GM15510 (cell line): ENCODE measurements around the gene INSC.

ENCODE experiments used
- POLR2A ChIP-seq: IDR thresholded peaks from 3 replicates; pipeline ENCODE4 v1.6.1; 2011; ENCODE audit warnings: borderline replicate concordance; ENCODE audit not compliant: insufficient read length; ENCODE audit errors: extremely low read depth

INSC gene

GRCh38 chr11:15202626-15203025 is 87.9 kb downstream of the INSC start:
- no peak for TF ChIP-seq POLR2A

GRCh38 chr11:15204711-15205110 is 90.0 kb downstream of the INSC start:
- TF ChIP-seq POLR2A = no peak

DNA sequence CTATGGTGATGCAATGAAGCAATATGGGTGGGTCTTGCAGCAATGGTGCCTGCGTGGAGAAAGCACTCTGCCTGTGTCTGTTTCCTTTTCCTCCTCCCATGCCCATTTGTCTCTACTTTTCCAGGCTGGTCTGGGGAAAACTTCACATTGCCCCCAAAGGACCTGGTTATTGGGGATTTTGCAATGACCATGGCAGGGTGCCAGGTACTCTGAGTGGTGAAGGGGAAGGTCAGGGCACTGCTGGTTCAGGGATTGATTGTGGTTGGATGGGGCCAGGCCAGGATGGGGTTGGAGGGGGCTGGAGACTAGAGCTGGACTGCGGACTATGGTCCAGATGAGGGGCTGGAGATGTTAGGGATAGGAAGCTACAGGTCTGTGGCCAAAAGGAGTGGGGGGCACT is 92.1 kb downstream of the INSC start:
- TF ChIP-seq POLR2A = no peak

- no peak for TF ChIP-seq POLR2A
These were observed 93.9 kb downstream of the INSC start for GRCh38 chr11:15208378-15209222.

DNA sequence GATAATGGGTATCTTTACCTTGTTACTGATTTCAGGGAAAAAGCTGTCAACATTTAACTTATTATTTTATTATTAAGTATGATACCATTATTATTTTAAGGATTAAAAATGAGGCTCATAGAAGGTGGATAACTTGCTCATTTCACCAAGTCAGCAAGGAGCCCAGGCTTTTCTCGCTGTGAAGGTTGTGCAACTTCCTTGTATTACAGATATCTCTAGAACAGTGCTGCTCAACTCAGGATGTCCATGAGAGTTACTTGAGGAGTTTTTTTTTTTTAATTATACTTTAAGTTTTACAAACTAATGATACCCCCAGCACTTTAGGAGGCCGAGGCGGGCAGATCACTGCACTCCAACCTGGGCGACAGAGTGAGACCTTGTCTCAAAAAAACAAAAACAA is 98.2 kb downstream of the INSC start:
- TF ChIP-seq POLR2A = no peak

DNA sequence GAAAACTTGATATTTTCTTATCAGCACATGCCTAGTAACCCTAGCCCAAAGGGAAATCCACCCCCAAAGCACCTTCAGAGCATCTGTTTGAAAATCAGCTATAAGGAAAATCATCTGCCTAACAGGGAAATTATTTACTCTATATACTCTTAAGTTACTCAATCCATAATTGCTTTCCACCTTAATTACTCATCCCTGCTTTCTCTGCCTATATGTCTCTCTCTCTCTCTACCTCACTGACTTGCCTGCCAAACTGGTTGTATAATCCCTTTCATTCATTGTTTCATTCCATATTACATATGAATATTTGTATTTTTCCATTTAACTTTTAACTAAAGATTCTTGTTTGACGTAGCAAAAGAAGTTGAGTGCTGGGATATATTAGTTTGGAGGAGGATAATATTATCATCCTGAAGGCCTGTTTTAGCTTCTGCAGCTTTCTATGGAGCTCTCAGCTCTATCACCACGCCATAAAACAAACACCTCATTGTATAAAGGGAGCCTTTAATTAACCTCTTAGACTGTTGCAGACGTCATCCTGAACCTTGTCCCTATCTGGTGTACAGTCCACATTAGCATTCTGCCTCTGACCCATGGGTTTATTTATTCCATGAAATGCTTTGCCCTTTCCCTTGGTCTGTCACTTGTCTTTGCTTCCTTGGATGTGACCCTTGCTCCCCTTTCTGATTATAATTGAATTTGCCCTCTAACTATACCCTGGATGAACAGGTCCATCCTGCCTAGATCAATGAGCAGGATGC is 98.9 kb downstream of the INSC start:
- TF ChIP-seq POLR2A = no peak

DNA sequence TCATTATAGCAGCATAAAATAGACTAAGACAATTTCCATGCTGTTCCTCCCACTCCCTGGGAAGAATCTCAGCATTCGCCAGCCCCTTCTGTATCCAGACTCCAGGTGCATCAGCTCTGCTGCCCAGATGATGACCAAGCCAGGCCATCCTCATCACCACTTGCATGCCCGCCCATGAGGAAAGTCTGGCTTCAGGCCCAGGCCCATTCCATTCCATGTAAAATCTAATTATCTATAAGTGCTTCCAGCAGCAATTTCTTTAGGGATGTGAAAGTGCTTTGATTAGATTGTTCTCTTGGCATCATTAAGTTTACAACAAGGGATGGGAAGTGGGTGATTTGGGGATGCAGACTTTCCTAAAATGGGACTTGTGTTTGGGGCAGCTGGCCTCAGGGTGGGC is 100.3 kb downstream of the INSC start:
- TF ChIP-seq POLR2A = no peak

- TF ChIP-seq POLR2A = no peak
These were observed 102.0 kb downstream of the INSC start for GRCh38 chr11:15216678-15217077.

- TF ChIP-seq POLR2A = no peak
These were observed 102.7 kb downstream of the INSC start for GRCh38 chr11:15217416-15217815.

- TF ChIP-seq POLR2A = no peak
These were observed 108.1 kb downstream of the INSC start for GRCh38 chr11:15222777-15223176.

GRCh38 chr11:15223318-15223717 is 108.6 kb downstream of the INSC start:
- no peak for TF ChIP-seq POLR2A

DNA sequence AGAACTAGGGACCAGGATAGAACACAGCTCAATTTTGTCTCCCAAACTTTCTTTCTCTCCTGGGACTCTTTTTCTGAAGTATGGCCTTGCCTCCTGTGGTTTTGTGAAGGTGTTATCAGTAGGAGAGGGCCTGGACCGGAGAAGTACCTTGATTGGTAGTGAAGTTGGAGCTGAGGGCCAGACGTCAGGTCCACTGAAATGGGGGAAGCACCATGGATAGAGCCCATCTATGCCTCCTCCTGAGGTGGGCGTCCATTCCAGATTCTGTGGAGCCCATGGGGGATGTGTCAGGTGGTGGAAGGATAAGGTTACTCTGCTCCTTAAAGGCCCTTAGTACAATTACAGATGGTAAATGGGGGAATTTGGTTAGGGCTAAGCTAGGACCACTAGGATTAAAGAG is 109.7 kb downstream of the INSC start:
- TF ChIP-seq POLR2A = no peak

- TF ChIP-seq POLR2A = no peak
These were observed 112.3 kb downstream of the INSC start for GRCh38 chr11:15227011-15227410.

- no peak for TF ChIP-seq POLR2A
These were observed 113.7 kb downstream of the INSC start for GRCh38 chr11:15228331-15228849.

GRCh38 chr11:15229069-15229468 is 114.3 kb downstream of the INSC start:
- TF ChIP-seq POLR2A = no peak
